Erythroblast (primary cell): Measurements from ENCODE around the gene FGA.

ENCODE experiments used
- GATA1 ChIP-seq: IDR thresholded peaks from 2 replicates; pipeline ENCODE4 v1.6.1; 2011; ENCODE audit warnings: low read depth, mild to moderate bottlenecking, control low read depth, low read length, moderate library complexity
- POLR2A ChIP-seq: IDR thresholded peaks from 2 replicates; pipeline ENCODE4 v1.6.1; 2011; ENCODE audit warnings: mild to moderate bottlenecking, low read length

GRCh38 chr4:154590329-154591006, at the start of gene FGA:
- TF ChIP-seq POLR2A = no peak
- no peak for TF ChIP-seq GATA1
